Measurements from ENCODE around the gene GRIA4.
"Not testable (repeated sequence)": the region's sequence is repeated elsewhere in the genome, so short reads cannot be mapped to it uniquely, and the experiment has no call there.

- TF ChIP-seq JUND (CRISPR knock-in tag; IDR thresholded peaks at IDR 0.05); GATAD2A (CRISPR knock-in tag; IDR thresholded peaks at IDR 0.05); HMG20A (CRISPR knock-in tag; IDR thresholded peaks at IDR 0.05; ENCODE audit: borderline replicate concordance); CTCF (CRISPR knock-in tag; IDR thresholded peaks at IDR 0.05); KLF13 (CRISPR knock-in tag; IDR thresholded peaks at IDR 0.05); FOXJ3 (CRISPR knock-in tag; IDR thresholded peaks at IDR 0.05; ENCODE audit: borderline replicate concordance); CHCHD3 (CRISPR knock-in tag; IDR thresholded peaks at IDR 0.05); HMG20B (CRISPR knock-in tag; conservative IDR thresholded peaks at IDR 0.05); PPARG (CRISPR knock-in tag; conservative IDR thresholded peaks at IDR 0.05): not testable (repeated sequence)
Observed at GRCh38 chr11:105878927-105879326, 269.1 kb downstream of the GRIA4 start.
